IPS-20b (cell line): ENCODE results near the gene CIRBP.

Source experiments
- H3K27ac ChIP-seq: one replicate; pipeline ENCODE4 v1.5.1; 2013; ENCODE audit warnings: low read length
- H3K27me3 ChIP-seq: 2 replicates; pipeline ENCODE4 v1.6.1; 2013; ENCODE audit warnings: mild to moderate bottlenecking, low read length, inconsistent platforms; ENCODE audit not compliant: insufficient read depth
- H3K36me3 ChIP-seq: 2 replicates; pipeline ENCODE4 v1.6.1; 2013; ENCODE audit warnings: low read depth, mild to moderate bottlenecking, inconsistent platforms, low read length, moderate library complexity; ENCODE audit not compliant: insufficient read depth
- H3K4me1 ChIP-seq: 2 replicates; pipeline ENCODE4 v1.6.1; 2013; ENCODE audit warnings: mild to moderate bottlenecking, control low read depth, inconsistent platforms, low read length, moderate library complexity; ENCODE audit not compliant: insufficient read depth
- H3K4me3 ChIP-seq: 2 replicates; pipeline ENCODE4 v1.5.1; 2013; ENCODE audit warnings: mild to moderate bottlenecking, low read length, inconsistent platforms
- H3K9ac ChIP-seq: 2 replicates; pipeline ENCODE4 v1.6.1; 2013; ENCODE audit warnings: low read depth, mild to moderate bottlenecking, inconsistent platforms, low read length, moderate library complexity
- H3K9me3 ChIP-seq: 2 replicates; pipeline ENCODE4 v1.6.1; 2013; ENCODE audit warnings: mild to moderate bottlenecking, low read depth, low read length, inconsistent platforms; ENCODE audit not compliant: insufficient read depth

Gene CIRBP

DNA sequence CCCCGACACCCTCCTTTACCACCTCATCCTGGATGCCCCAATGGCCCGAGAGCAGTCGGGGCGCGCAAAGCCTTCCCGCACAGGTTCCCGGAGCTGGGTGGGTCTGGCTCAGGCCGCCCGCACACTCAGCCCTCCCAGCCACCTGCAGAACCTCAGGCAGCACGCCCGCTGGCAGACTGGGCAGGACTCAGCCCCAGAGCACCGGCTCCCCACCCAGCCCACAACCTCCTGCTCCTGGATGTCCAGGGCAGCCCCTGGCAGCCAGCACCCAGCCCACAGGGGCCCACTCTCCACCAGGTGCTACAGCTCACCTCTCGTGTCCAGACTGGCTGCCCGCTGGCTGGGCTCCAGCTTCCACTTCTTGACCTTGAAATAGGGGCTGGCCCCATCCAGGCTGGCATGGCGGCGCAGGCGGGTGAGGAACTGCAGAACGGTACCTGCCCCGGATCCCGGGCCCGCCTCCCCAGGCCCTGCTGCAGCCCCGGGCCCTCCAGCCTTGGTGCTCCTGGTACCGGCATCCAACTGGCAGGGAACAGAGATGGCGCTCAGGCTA, 35.9 kb upstream of the CIRBP start:
- Histone ChIP-seq H3K4me3 (no peak overlapping the region), H3K27me3 (no peaks in the 10 kb centered on the region; the same call in 1 of the 2 replicates), H3K4me1 (no peaks in the 10 kb centered on the region), H3K9ac (no peak overlapping the region), H3K9me3 (no peaks in the 10 kb centered on the region), H3K36me3 (peaks cover 30% of the 10 kb centered on the region), H3K27ac (no peak overlapping the region)

DNA sequence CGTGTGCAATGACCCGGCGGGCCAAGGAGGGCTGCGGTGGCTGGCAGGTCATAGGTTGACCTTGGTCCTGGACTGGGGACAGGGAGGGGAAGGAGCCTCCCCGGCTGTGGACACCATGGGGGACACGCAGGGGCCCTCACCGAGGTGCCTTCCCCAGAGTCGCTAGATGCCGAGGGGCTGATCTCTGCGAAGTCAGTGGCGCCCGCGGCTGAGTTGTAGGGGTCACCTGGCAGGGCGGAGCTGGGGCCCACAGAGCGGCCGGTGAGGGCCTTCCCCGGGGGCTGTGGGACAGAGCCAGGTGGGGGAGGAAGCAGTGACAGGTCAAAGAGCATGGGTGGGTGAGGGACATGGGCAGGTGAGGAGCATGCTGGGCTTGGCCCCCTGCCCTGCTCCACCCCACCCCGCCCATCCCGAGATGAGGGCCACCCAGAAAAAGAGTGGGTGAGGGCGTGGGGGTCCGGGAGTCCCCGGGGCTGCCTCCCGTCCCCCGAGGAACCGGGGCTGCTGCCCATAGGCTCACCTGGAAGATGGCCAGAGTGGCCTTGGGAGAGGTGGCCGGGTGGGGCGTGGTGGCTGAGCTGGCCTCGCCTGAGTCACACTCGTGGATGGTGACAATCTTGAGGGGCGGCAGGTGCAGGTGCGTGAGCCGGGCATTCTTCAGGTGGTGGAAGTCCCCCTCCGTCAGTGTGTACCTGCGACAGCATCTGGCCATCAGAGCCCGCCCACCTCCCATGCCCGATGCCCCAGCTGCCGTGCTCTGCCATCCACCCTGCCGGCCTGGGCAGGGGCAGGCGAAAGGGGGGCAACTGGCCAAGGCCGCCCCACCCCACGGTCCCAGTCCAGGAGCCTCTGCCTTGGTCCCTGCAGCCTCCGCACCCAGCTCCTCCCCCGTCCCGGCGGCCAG, 34.8 kb upstream of the CIRBP start:
- Histone ChIP-seq H3K9me3 (no peaks in the 10 kb centered on the region), H3K27me3 (no peaks in the 10 kb centered on the region; the same call in 1 of the 2 replicates), H3K27ac (no peak overlapping the region), H3K4me3 (no peak overlapping the region), H3K9ac (no peak overlapping the region), H3K36me3 (peaks cover 30% of the 10 kb centered on the region), H3K4me1 (no peaks in the 10 kb centered on the region)

DNA sequence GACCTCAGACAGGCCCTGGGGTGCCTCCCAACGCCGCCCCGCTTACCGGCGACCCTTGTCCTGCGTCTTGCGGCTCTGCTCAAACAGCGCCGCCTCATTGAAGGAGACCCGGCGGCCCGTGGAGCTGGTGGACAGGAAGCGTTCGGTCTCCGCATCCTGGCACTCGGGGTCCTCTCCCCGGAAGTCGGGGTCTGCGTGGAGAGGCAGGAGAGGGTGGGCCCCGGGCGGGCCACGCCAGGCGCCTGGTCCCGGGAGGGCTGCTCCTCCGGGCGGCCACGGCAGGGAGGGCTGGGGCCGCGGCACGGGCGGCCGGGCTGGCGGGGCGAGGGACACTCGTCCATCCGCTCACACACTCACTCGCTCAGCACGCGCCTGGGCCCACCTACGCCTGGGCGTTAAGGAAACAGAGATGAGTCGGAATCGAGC, 34.2 kb upstream of the CIRBP start:
- no peak overlapping the region for H3K4me3 ChIP-seq
- no peak overlapping the region for H3K9ac ChIP-seq
- peaks cover 30% of the 10 kb centered on the region for H3K36me3 ChIP-seq
- no peaks in the 10 kb centered on the region for H3K9me3 ChIP-seq
- H3K4me1 ChIP-seq, result no peaks in the 10 kb centered on the region
- no peaks in the 10 kb centered on the region; the same call in 1 of the 2 replicates for H3K27me3 ChIP-seq
- H3K27ac ChIP-seq, result no peak overlapping the region

DNA sequence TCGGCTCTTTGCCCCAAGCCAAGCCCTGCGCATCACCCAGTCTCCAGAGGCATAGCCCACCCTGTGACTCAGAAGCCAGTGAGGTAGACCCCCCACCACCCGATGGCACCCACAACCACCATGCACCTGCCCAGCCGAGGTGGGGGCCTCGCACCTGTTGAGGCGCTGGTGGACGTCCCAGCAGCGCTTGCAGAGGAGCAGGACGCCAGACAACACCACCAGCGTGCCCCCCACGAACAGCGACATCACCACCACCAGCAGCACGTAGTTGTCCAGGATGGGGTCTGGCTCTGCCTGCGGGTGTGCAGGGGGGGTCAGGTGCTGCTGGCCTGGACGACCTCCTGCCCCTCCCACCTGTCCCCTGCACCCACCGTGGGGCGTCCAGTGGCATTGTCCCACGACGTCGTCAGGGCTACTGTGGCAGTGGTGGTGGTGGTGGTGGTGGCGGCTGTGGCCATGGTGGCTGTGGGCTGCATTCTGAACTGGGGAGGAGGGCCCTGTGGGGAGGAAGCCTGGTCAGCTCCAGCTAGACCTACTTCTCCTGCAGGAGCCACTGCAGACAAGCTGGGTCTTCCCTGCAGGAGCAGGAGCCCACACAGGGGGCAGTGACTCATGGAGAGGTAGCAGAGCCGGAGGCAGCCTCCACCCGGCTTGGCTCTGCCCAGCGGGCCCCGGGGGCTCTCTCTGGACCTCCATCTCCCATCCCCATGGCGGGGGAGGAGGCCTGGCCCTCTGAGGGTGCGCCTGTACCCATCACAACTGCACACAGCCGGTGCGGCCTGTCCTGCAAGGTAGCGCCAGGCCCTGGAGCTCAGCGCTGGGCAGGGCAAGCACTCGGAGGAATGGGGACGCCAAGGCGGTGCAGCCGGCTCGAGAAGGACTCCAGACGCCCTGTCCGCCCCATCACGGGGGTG, 33.2 kb upstream of the CIRBP start:
- H3K4me3 ChIP-seq, result peak overlapping the region; percentile 62
- no peak overlapping the region for H3K9ac ChIP-seq
- H3K27ac ChIP-seq, result no peak overlapping the region
- H3K36me3 ChIP-seq, result peaks cover 30% of the 10 kb centered on the region
- no peaks in the 10 kb centered on the region for H3K4me1 ChIP-seq
- H3K27me3 ChIP-seq, result no peaks in the 10 kb centered on the region; the same call in 1 of the 2 replicates
- no peaks in the 10 kb centered on the region for H3K9me3 ChIP-seq

DNA sequence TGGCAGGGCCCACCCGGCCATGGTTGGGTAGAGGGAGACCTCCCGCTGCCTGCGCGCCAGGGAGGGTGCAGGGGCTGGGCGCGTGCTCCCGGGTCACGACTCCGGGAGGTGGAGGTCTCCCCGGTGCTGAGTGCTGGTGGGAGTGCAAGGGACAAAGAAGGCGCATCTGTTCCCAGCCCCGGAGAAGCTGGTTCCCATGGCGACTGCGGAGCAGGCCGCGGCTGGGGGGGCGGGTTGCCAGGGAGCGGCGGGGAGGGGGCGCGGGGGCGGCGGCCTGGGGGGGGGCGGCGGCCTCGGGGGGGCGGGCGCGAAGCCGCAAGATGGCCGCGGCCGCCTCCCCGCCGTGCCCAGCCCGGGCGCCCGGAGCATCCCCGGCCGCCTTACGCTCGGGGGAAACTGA, 32.6 kb upstream of the CIRBP start:
- no peak overlapping the region for H3K27ac ChIP-seq
- no peaks in the 10 kb centered on the region for H3K9me3 ChIP-seq
- peak overlapping the region; percentile 74 for H3K4me3 ChIP-seq
- H3K27me3 ChIP-seq, result no peaks in the 10 kb centered on the region; the same call in 1 of the 2 replicates
- H3K4me1 ChIP-seq, result no peaks in the 10 kb centered on the region
- no peak overlapping the region; the same call in none of the 2 replicates for H3K9ac ChIP-seq
- H3K36me3 ChIP-seq, result peaks cover 29% of the 10 kb centered on the region

DNA sequence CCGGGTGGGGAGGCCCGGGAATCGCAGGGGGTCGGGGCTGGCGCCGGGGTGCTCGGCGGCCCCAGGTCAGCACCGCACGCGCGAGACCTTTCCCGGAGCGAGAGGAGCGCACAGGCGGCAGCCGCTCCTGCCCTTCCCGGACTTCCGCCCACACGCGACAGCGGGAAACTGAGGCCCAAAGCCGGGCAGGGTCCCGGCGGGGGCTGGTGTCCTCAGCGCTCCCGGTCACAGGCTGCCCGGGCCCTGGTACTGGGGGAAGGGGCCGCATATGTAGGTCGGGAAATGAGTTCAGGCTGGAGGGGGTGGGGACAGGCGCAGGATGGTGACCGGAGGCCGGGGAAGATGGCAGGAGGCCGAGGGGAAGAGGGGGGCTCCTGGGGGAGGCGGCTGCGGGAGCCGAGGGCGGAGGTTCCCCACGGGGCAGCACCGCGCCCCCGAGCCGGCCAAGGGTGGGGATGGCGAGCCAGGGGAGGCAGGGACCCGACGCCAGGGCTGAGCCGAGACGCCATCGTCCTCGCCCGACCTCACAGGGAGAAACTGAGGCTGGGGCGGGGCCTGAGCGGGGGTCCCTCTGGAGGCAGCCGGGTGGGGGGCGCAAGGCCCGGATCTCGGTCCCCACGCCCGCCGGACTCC, 32.0 kb upstream of the CIRBP start:
- no peaks in the 10 kb centered on the region for H3K9me3 ChIP-seq
- peak overlapping the region; percentile 65; the same call in 1 of the 2 replicates for H3K9ac ChIP-seq
- no peaks in the 10 kb centered on the region; the same call in 1 of the 2 replicates for H3K27me3 ChIP-seq
- no peaks in the 10 kb centered on the region for H3K4me1 ChIP-seq
- no peak overlapping the region for H3K27ac ChIP-seq
- peak overlapping the region; percentile 74; the same call in 1 of the 2 replicates for H3K4me3 ChIP-seq
- H3K36me3 ChIP-seq, result peaks cover 26% of the 10 kb centered on the region

DNA sequence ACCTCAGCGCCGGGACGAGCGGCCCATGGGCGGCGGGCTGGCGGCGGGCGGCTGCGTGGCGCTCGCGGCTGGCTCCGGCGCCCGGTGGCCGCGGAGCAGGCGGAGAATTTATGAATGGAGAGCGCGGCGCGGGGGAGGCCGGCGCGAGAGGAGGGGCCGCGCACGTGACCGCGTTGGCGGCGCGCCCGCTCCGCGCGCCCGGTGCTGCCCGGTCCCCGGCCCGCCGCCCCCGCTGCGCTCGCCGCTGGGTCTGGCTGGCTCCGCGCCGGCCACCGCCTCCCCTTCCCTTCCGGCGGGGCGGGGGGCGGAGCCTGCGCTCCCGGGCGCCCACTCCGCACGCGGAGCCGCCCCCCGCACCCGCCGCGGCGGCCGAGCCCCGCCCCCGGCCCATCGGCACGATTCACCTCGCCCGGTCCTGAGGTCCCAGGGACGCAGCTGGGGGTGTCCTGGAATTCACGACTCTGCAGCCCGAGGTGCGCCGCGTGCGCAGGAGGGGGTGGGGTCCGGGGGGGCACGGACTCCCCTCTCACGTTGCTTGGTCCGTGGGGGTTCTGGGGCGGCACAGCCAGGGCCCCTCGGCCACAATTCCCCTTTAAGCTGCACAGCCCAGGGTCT, 31.3 kb upstream of the CIRBP start, which contains the start of gene CBARP:
CBARP (minus strand) TSS at position 252 of the 615 bp plus-strand sequence. CDS start 1,905 bp downstream, outside the sequence.
- Histone ChIP-seq H3K9ac (peak within 1 kb of the TSS; percentile 65; the same call in 1 of the 2 replicates), H3K4me1 (no peaks in the 10 kb centered on the region), H3K27ac (no peak within 1 kb of the TSS), H3K27me3 (no peaks in the 10 kb centered on the region; the same call in 1 of the 2 replicates), H3K9me3 (no peaks in the 10 kb centered on the region), H3K4me3 (peak within 1 kb of the TSS; percentile 74; the same call in 1 of the 2 replicates), H3K36me3 (peaks cover 22% of the 10 kb centered on the region)

DNA sequence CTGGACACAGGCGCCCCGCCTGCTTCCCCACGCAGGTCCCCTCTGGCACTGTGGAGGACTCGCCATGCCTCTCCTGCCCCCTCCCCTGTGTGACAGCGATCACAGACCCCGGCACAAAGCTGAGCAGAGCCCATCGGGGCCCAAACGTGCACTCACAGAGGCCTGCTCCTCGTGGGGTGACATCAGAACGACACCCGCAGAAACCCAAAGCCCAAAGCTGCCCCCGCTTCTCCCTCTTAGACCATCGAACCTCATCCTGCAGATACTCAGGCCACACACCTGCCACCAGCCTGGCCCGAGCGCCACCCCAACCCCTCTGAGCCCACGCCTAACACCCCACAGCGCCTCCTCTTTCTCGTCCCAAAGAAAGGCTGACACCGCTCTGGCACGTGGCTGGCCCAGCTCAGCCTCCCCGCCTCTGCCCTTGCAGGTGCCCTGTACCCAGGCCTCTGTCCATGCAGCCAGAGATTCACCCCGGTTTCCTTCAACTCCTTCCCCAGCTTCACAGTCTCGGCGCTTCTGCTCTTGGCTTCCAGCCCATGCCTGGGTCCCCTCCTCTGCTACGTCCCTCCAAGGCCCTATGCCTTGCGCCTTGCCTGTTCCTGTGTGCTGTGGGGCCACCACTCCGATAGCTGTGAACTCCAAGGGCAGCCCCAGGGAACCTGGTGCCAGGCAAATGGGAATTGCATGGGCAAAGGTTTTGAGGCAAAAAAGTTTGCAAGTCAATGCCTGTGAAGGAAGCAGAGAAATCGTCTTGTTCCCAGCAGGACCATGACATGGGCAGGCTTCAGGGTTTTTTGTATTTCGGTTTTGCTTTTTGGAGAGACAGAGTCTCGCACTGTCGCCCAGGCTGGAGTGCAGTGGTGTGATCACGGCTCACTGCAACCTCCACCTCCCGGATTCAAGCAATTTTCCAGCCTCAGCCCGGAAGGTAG, 30.5 kb upstream of the CIRBP start:
- Histone ChIP-seq H3K27ac (no peak overlapping the region), H3K4me1 (no peaks in the 10 kb centered on the region), H3K4me3 (peak overlapping the region; percentile 56; the same call in 1 of the 2 replicates), H3K9me3 (no peaks in the 10 kb centered on the region), H3K9ac (no peak overlapping the region; the same call in 1 of the 2 replicates), H3K27me3 (no peaks in the 10 kb centered on the region; the same call in 1 of the 2 replicates), H3K36me3 (peaks cover 17% of the 10 kb centered on the region)

DNA sequence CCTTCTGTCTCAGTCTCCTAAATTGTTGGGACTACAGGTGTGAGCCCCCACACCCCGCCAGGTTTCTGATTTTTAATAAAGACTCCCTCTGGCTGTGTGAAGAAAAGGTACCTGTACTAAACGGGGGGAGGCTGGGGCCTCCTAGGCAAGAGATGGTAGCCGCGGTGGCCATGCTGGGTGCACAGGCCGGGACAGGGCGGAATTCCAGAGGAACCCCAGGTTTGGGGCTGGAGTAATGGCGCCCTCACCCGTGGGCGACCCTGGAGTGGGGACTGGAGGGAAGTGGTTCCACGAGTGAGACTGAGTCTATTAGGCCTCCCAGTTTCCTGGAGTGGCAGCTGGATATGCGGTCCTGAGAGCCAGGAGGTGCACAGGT, 29.7 kb upstream of the CIRBP start:
- H3K27me3 ChIP-seq, result no peaks in the 10 kb centered on the region; the same call in 1 of the 2 replicates
- H3K9ac ChIP-seq, result no peak overlapping the region; the same call in 1 of the 2 replicates
- no peaks in the 10 kb centered on the region for H3K9me3 ChIP-seq
- no peak overlapping the region for H3K27ac ChIP-seq
- no peaks in the 10 kb centered on the region for H3K4me1 ChIP-seq
- peak overlapping the region; percentile 70; the same call in 1 of the 2 replicates for H3K4me3 ChIP-seq
- peaks cover 9% of the 10 kb centered on the region for H3K36me3 ChIP-seq
